ENCODE results near the gene EIF3L.

Gene EIF3L

DNA sequence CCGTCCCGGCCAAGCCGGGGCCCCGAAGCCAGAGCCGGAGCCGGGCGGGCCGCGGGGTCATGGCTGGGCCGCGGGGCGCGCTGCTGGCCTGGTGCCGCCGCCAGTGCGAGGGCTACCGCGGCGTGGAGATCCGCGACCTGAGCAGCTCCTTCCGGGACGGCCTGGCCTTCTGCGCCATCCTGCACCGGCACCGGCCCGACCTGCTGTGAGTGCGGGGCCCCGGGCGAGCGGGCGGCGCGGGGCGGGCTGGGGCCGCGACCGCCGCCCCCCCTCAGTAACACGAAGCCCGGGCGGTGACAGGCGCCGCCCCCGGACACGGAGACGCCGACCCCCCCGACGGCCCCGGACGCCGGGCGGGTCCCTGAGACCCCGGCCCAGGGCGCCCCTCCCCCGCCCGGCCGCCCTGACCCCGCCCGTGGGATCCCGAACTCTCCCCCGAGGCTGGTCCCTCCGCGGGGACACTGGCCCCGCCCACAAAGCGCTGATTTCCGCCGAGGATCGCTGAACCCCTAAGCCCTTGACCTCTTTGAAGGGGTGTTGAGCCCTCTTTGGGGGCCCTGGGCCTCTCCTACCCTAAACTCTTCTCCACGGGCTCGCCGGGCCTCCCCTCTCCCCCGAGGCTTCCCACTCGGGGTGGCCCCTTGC is 57.3 kb downstream of the EIF3L start:
- no peak for DNase-seq

DNA sequence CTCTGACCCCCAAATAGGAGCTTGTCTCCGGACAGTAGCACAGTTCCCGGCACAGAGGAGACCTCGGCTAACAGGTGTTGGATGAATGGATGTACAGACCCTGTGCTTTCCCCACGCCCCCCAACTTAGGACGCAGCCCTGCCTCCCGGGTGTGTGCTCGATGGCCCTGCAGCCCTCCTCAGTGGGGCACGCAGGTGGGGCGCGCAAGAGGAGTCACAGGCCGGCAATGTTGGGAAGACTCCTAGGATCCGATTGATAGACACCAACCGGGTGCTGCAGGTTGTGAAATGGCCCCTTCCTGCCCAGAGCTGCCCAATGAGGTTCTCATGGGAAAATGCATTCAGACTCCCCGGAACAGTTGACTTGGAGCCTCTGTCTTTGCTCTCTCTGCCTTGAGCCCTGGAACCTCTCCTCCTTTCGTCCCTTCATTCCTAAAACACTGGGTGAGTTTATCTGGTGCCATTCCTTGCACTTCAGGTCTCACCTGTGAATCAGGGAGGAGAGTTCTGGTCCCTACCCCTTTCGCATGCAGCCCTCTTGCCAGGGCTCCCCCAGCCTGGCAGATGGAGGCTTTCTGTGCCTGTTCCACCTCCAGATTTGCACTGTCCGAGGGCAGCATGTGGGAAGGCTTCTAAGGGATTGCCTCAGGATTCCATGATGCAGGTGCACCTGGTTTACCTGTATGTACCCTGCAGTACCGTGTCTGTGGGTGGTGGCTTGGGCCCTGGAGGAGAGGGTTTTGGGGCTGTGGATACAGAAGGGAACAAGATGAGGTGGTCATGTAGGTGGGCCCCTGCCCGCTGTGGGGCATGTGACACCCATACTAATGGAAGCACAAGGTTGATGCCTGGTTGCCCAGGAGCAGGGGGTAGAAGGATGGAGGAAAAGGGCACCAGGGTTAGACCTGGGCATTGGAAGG is 58.1 kb downstream of the EIF3L start:
- no peak for DNase-seq

DNA sequence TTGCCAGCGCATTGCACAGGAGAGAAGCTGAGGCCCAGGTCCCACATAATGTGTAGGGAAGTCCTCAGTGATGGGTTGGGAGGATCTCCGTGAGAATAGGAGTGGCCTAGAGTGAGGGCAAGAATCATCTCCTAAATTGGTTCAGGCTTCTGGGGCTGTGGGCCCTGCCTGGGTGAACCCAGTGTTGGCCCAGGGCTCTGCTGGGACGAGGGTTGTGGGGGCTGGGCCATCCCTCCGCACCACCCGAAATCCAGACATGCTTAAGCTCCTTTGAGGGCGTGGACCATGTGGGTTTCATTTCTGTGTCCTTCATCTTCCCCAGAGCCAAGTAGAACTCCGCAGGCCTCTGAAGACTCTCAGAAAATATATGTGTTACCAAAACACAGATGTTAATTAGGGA is 60.5 kb downstream of the EIF3L start:
- DNase-seq: peak; percentile 67

DNA sequence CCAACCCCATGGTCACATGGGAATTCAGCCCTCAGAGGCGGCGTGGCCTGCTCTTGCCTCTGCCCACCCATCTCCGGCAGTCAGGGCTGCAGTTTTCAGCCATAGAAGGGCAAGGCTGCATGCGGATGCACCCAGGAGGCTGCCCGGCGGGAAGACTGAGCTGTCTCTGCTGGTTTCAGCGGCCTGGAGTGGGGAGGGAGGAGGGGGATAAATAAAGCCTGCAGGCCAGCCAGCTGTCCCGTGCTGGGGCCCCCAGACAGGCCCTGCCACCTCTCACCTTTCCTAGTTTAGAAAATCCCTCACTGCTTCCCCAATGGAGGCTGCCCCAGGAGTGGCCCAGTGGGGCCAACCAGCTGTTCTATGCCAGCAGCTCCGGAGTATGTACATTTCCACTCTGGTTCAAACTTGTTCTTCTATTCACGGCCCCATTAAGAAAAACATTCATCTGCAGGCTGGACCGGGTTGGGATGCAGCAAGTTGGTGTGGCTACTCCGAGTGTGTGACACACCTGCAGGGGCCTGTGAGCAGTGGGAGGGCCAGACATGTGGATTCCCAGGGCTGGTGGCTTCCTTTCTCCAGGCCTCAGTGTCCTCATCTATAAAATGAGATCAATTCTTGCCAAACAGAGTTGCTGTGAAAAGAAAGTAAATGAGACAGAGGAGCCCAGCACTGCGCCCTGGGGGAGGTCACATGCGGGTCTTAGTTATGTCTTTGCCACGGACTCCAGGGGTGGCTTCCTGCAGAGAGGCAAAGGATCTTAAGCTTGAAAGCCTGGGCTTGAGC is 61.9 kb downstream of the EIF3L start:
- DNase-seq: no peak

DNA sequence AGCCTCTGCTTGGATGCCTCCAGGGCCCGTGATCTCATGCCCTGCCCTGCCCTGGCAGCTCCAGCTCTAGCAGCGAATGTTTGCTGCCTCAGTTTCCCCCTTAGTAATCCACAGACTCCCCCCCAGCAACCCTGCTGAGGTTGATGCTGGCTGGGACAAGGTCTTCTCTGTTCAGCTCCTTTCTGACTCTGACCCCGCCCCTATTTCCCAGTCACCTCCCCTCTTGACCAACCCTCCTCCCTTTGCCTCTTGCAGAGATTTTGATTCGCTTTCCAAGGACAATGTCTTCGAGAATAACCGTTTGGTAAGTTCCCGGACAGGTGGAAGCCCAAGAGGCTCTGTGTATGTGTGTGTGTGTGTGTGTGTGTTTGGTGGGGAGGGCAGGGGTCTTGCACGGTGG is 62.5 kb downstream of the EIF3L start:
- DNase-seq: no peak

DNA sequence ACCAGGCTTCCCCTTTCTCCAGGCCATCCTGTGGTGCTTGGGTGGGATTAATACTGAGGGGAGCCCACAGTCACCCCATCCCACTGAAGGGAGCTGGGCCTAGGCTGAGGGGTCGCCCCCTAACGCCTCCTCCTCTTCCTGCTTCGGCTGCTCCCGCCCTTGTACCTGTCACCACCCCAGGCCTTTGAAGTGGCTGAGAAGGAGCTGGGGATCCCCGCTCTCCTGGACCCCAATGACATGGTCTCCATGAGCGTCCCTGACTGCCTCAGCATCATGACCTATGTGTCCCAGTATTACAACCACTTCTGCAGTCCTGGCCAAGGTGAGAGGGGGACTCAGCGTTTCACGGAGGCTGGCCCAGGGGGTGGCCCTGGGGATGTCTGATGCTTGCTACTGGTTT is 63.0 kb downstream of the EIF3L start:
- no peak for DNase-seq

DNA sequence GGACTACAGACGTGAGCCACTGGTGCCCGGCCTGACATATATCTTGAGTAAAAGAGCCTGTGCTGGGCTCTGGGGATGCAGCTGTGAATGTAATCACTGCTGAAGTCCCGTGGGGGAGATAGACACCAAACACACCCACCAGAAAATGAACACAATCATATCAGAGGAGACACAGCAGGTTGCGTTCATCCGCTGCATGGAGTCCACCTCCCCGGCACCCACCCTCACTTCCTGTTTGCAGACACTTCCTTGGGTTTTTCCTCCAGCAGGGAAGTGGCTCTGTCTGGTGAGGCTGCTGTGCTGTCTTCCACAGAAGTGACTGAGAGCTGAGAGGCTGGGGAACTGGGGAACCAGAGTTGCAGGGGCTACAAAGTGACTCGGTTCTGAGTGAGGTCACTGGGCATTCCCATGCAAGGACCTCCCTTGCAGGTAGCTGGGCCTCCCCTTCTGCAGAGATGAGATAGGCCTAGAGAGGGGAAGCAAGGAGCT is 64.1 kb downstream of the EIF3L start:
- no peak for DNase-seq

DNA sequence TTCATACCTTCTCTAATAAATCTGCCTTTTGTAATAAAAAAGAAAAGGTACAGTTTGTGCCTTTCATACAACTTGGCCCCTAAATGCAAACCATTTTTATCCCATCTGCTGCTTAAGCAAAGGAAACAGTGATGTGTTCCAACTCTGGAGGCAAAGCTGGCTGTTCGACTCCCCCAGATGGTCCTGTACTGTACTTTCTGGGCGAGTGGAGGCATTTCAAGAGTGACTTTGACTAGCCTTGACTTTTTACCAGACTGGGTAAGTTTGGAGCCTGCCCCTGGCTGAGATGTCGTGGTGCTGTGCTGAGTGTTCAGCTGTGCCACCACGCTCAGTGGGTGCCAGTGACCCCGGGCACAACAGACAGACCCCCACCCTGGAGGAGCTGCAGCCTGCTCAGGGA is 67.1 kb downstream of the EIF3L start:
- no peak for DNase-seq

DNA sequence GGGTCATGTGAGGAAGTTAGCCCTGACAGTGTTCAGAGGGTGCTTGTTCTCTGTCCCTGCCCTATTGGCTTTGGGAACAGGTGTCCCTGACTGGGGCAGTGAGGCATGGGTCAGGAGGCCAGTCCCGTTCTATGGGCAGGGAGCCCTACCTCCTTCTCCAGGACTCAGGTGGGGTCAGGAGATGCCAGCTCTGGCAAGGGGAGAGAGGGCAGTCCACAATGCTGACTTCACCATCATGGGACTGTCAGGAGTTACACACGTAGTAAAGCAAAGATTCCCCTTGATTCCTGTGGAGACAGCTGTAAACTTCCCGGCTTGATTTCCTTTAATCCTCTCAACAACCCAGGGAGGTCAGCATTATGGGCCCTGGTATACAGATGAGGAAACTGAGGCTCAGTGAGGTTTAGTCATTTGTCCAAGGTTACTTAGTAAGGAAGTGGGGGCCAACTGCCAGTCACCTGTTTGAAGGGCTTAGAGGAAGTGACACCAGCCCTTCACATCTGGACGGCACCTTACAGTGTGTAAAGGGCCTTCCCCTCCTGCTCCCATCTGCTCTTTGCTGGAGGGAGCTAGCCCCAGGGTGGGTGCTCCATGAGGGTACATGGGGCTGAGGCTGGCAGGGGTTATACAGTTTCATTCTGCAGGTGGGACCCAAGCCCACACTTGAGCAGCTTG is 68.8 kb downstream of the EIF3L start:
- no peak for DNase-seq

DNA sequence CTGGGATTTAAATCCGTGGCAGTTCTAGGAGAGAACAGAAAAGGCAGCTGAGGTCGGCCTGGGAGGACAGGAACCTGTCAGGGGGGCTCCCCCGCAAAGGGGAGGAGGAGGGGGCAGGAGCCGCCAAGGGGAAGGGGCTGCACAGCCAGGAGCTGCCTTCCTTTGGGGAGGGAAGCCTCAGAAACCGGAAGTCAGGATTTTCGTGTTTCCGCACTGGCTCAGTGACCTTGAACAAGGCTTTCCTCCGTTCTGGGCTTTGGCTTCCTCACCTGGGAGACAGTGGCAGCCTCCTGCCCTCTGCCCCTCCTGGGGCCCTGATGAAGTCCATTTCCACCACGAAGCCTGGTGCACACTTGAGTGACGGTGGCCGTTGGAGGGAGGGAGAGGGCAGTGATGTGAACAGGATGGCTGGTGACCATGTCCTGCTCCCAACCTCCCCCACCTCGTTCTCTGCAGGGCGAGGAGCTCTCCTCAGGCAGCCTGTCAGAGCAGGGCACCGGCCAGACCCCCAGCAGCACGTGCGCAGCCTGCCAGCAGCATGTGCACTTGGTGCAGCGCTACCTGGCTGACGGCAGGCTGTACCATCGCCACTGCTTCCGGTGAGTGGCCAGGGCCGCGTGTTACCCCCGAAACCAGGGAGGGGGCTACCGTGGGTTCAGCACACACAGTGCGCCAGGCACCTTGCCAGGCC is 69.5 kb downstream of the EIF3L start:
- no peak for DNase-seq

DNA sequence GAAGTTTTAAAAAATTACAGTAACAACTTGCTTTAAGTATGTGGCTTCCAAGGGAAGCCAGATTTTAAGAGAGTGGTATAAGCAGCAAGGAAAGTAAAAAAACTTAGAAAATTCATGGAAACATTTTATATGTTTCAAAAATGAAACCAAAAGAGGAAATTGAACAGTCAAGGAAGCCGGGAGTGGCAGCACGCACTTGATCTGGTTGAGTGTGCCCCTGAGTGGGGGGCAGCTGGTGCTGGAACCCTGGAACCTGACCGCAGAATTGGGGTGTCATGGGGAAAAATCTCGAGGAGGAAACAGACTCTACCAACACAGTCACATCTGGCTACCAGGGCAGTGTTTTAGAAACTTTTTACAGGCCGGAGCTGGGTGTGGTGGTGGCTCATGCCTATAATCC is 70.9 kb downstream of the EIF3L start:
- DNase-seq: no peak

DNA sequence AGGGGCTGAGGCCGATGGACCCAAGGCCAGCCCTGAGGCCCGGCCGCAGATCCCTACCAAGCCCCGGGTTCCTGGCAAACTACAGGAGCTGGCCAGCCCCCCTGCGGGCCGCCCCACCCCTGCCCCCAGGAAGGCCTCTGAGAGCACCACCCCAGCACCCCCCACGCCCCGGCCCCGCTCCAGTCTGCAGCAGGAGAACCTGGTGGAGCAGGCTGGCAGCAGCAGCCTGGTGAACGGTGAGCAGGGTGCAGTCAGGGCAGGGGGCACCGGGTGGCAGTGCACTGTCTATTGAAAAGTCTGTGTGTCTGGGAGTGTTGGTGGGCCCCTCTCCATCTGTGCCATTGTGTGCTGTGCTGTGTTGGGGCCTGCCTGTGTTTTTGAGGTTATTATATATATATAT is 73.0 kb downstream of the EIF3L start:
- no peak for DNase-seq

DNA sequence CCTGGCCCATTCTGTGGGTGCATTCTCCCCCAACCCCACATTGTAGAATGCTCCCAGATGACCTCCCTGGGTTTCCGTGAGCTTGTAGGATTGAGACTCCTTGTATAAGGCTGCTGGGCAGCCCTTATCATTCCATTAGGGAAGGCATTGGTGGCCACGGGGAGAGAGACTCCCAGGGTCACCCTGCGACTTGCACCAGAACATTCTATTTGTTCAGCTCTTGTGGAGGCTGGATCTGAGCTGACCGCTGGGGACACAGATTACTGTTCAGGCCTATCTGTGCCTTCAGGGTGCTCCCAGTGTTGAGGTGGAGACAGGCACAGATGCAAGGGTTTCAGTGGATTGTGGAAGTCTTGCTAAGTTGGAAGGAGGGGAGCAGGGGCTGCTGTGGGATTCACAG is 74.7 kb downstream of the EIF3L start:
- no peak for DNase-seq

DNA sequence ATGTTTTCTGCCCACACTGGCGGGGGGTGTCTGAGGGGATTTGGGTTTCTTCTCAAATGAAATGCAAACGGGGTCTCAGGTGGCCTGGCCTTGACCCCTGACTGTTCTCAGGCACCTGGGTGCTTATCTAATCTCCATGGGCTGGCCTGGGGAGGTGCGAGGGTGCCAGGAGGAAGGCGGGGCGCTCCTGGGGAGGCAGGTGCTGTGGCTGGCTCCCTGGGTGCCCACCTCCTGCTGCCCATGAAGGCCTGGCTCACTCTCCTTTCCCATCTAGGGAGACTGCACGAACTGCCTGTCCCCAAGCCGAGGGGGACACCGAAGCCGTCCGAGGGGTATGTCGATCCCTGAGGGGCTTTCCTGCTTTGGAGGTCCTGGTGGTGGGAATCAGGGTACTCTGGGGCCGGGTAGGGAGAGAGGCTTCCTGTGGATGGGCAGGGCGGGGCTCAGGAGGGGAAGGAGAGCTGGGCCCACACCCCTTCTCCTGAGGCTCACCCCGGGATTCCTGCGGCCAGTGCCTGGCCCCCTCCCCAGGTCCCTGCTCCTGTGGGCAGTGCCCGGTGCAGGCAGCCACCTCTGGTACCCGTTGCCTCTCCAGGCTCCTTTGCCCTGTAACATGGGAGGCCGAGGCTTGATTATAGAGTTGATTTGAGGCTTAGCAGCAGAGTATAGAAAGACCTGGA is 75.3 kb downstream of the EIF3L start:
- no peak for DNase-seq

DNA sequence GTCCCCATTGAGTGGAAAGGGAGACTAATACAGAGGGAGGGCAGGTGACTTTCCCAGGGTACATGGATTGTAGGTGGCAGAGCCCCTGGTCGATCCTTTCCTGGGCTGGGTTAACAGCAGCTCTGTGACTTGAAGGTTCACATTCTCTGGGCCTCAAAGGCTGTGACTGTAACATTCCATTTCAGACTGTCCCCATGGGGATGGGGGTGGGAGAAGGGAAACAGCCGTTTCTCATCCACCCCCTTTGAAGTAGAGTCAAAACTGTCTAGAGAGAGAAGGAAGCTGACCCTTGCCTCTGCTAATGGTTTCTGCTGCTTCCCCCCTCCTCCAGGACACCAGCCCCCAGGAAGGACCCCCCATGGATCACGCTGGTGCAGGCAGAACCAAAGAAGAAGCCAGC is 76.1 kb downstream of the EIF3L start:
- no peak for DNase-seq

DNA sequence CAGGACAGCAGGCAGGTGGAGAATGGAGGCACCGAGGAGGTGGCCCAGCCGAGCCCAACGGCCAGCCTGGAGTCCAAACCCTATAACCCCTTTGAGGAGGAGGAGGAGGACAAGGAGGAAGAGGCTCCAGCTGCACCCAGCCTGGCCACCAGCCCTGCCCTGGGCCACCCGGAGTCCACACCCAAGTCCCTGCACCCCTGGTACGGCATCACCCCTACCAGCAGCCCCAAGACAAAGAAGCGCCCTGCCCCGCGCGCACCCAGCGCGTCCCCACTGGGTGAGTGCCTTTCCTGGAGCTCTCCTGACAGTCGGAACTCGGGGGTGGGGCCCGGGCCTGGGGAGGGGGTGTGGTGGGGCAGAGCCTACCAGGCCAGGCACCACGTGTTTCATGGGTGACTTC is 76.5 kb downstream of the EIF3L start:
- DNase-seq: no peak

DNA sequence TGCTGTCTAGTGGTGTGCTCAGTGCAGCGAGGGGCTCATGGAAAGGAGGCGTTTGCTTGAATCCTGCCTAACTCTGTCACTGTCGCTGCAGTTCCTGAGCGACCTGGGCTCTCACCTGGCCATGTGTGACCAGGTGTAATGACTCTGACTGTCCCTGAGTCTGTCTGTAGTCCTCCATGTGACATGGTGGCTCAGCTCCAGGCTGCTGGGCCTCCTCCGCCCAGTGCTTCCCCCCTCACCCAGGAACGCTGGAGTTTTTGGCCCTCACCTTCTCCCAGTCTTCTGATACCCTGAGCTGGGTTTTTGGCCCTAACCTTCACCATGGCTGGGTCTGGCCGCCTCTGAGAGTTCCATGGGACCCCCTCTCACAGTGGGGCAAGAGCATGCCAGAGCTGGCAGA is 77.1 kb downstream of the EIF3L start:
- DNase-seq: no peak

DNA sequence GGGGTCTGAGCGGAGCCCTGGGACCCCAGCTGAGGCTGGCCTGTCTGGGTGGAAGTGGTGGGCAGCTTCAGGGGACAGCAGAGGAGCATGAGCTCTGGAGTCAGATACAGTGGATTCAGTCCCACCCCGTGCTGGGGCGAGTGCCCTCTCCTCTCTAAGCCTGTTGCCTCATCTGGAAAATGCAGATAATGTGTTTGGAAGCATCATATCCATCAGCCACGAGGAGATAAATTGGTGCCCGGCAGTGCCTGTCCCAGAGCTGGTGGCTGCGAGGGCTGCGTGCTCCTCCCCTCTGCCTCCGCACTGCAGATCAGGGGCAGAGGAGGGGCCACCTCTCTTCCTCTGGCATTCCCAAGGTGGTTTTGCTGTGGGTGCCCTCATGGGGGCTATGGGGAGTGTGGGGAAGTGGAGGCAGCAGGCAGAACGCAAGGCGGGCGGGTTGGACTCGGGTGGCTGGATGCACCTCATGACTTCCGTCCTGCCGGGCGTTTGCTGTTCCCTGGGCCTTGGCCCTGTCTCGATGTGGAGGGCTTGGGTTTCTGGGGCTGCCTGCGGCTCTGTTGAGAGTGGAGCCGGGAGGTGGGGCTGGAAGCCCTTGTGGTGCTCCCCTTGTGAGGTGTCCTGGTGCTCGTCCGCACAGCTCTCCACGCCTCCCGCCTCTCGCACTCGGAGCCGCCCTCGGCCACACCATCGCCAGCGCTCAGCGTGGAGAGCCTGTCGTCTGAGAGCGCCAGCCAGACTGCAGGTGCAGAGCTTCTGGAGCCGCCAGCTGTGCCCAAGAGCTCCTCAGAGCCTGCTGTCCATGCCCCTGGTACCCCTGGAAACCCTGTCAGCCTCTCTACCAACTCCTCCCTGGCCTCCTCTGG is 77.8 kb downstream of the EIF3L start:
- no peak for DNase-seq

DNA sequence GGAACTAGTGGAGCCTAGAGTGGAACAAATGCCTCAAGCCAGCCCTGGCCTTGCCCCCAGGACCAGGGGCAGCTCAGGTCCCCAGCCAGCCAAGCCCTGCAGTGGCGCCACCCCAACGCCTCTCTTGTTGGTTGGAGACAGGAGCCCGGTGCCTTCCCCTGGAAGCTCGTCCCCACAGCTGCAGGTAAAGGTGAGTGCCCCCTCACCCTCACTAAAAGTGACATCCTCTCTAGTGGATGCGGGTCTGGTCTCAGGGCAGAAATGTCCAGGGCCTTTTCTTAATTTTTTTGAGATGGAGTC is 78.4 kb downstream of the EIF3L start:
- DNase-seq: no peak

DNA sequence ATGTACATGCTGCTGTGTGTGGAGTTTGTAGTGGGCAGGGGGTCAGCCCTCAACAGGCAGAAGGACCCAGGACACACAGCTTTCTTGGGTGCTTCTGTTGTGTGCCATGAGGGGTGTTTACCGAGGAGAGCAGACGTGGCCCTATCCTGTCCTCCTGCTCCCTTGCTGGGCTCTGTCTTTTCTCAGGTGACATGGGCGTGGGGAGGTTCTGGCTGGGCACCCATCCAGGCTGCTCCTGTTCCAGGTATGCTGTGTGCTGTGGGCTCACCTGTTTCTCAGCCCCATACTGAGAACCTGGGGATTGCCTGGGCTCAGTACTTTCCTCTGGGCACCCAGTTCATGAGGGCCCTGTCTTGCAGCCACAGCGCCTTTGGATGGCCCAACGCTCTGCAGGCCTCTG is 80.2 kb downstream of the EIF3L start:
- no peak for DNase-seq

Measured in fibroblast of upper back skin (primary cell).